HG02884 (cell line): ENCODE results near the gene MOB3B.

Experiments
- ATAC-seq: cut with Tn5 transposase; IDR thresholded peaks from one replicate; pipeline ENCODE4 v1.9.1; 2021; ENCODE audit warnings: mild to moderate bottlenecking, moderate library complexity; ENCODE audit not compliant: unreplicated experiment

MOB3B gene

GRCh38 chr9:27394826-27395201 lies 134.8 kb downstream of the MOB3B start:
- ATAC-seq, result no peak

- ATAC-seq, result no peak
These were observed 135.3 kb downstream of the MOB3B start for GRCh38 chr9:27394154-27394825.

DNA sequence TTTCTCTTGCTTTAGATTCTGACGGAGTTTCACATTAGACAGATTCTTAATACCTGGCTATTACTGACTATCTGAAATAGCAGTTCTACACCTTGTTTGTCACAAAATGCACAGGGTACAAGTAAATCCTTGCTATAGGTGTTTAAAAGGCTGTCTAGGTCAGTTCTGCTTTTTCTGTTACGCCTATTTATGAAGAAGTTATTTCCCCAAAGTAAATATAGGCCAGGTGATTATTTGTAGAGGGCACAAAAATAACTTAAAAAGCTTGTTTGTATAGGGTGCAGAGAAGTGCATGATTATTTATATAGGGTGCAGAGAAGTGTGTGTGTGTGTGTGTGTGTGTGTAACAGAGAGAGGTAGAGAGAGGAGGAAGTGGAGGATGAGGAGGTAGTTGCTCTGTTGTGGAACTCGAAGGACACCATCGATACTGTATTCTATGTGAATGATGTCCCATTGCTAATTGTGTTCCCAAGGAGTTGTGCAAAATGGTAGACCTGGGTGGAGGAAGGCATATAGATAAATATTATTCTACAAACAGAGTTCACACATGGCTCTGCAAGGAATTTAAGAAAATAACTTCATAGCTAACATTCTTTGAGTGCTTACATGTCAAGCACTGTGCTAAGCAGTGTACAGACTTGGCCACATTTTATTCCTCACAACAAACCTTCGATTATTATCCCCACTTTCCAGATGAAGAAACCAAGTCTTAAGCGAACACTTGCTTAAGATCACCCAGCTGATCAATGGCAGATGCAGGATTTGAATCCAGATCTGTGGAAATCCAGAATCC lies 136.4 kb downstream of the MOB3B start:
- no peak for ATAC-seq

DNA sequence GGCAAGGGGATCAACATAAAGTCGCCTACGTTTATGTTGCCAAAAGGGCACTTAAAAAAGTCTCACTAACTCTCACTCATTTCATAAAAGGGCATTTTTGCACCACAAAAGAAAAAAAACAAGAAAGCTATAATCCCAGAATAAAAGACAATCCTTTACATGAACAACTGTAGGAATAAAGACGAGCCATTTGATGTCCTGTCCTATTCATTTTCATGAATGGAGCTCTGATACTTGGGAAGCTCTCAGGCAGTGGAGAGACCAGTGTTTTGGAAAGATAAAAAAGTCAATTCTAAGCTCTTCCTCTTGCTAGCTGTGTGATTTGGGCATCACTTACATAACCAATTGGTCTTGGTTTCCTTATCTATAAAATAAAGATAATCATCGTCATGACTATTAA lies 137.2 kb downstream of the MOB3B start:
- no peak for ATAC-seq

DNA sequence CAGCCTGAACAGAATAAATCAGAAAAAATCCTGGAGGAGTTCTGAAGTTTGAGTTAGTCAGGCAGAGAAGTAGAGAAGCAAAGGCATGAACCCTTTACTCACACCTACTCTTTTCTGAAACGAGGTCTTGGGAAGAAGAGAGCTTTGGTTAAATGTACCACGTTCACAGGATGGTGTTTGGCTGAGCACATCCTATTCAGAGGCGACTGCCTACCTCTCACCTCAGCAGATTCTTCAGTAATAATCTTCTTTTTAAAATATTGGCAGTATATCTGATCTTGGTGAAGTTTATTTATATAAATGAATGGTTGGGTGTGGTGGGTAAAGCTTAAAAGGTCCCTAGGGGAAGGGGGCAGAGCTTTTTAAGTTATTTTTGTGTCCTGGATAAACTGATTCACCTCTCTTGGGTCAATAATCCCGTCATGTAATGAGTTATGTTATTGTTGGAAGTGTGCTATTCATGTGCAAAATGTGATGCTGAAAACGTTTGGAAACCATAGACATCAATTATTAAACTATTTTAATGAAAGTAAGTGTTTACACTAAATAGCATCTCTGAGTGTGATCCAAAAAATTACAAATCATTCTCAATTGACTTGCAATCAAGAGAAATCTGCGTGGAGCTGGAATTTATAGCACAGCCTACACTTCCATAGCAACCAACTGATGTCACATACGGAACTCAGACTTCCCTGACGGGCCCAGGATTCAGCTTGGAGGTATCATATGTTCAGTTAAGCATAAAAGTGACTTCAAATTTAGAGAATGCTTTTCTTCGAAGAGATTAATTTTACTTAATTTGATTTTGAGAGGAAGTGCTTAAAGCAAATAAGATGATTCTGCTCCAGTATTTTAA lies 138.3 kb downstream of the MOB3B start:
- ATAC-seq, result no peak

DNA sequence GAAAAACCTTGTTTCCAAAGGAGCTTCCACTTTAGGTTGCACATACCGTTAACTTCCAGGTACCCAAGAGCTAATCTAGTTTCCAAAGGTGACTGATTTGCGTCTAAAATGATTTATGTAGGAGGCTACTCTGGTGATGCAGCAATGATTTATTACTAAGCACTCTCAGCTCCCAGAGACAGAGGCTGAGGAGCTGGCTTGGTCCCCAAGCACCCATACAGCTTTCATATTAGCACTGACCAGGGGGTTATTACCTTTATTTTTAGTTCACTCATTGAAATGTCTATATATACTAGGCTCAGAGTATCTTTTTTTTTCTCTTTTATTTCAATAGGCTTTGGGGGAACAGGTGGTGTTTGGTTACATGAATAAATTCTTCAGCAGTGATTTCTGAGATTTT lies 141.5 kb downstream of the MOB3B start:
- no peak for ATAC-seq

- no peak for ATAC-seq
These were observed 141.9 kb downstream of the MOB3B start for GRCh38 chr9:27387722-27388121.

DNA sequence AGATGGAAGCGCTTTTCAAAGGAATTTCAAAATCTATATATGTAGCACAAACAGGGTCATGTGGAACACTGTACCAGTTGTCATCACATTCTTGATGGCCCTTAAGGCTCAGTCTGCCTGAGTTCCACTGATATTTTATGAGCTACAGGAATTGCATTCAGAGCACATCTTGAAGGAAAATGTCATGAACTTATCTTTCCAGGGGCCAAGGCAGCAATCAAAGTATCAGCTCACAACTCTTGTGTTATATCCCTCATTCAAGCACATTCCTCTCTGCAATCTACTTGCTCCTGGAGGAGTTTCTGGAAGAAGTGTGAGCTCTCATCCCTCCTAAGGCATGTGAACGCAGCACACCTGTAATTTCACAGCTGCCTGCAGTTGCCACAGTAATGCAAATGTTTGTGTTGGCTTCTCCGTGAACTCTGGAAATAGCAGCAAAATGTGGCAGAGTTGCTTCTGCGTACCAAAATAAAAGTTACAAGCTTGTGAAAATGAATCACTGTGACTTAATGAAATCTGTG lies 143.0 kb downstream of the MOB3B start:
- no peak for ATAC-seq

- no peak for ATAC-seq
These were observed 143.8 kb downstream of the MOB3B start for GRCh38 chr9:27385606-27386322.

DNA sequence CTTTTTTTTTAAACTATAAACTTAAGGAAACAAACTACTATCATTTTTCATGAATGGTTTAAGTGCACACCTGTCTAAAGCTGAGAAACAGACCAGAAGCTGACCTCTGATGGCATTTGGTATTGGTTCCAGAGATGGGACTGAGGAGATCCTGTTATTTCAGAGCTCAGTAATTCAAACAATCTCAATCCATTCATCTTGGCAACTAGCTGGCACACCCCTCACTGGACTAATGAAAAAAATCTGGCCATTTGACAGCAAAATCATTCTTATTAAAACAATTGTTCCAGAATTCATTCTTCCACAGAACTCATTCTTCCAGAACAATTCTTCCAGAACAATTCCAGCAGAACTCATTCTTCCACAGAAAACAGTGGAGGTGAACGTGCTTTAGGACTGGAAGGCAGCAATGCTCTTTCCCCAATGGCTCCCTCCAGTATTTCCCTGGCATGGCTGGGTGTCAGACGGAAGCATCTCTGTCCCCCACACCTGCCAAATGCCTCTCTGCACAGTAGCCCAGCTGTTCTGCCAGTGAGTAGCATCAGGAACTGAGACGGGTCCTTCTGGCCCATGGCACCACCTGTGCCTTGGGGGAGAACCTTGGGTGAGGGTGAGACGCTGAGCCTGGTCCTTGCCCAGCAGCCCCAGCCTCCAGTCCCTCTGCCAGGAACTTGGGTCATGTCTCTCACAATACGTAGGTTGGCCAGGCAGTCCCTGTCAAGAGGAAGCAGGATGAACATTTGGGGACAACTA lies 145.2 kb downstream of the MOB3B start:
- ATAC-seq, result no peak

DNA sequence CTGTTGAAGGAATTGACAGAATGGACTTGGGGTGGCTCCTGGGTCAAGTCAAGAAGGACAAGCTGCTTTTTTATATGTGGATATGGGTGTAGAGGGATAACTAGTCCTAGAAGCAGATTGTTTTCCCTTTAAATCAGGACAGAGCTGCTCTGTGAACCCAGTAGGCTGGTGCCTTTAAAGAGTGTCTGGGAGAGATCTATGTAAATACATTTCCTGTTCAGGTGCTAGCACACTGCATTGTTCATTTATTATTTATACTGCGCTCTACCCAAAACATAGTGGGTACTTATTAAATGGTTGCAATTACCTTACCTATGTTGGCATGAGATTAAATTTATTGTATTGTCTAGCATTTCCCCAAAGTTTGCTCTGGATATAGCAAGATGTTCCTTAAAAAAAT lies 146.1 kb downstream of the MOB3B start:
- ATAC-seq, result no peak

- ATAC-seq, result no peak
These were observed 146.6 kb downstream of the MOB3B start for GRCh38 chr9:27382975-27383374.

DNA sequence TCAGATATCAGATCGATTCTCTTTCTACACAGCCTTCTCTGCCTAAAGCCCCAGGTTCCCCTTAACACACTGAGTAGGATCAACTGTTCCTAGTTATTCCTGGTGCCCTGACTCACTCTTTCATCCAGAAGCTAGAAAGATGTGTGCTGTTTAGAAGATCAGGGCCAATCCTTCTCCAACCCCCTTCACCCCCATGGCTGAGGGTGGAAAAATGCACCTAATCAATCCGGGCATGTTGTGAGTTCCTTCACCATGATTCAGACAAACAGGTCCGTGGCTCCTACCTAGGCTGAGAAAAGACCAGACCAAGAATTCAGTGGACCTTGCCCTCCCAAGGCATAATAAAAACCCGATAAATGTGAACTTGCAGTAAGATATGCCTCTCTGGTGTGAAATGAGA lies 147.3 kb downstream of the MOB3B start:
- no peak for ATAC-seq

GRCh38 chr9:27379311-27380251 lies 150.0 kb downstream of the MOB3B start:
- ATAC-seq, result peak; percentile 20

- ATAC-seq, result peak; percentile 82
These were observed 151.7 kb downstream of the MOB3B start for GRCh38 chr9:27377811-27378456.

DNA sequence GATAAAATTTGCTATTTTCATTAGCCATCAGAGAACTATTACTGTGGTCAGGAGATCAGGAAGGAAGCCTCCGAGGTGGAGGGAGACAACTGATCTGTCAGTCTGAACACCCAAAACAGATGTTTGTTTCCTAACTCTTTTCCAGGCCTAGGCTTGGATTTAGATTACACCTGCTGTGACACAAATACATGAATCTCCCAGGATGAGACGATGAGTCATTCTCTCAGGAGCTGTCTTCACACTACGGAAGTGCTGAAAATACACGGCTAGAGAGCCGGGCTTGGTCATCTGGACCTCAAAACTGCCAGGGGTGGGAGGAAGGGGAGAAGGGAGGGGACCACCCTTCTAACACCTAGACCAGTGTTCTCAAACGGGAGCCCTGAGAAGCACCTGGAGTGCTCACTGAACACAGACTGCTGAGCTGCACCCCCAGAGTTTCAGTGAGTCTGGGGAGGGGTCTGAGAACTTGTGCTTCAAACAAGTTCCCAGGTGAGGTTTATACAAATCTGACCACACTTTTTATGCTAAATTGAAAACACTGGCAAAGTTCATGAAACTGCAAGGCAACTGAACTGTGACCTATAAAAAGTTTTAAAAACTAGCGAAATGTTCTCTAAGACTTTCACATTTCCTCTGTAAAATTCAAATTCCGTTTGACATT lies 152.3 kb downstream of the MOB3B start:
- peak; percentile 20 for ATAC-seq

- no peak for ATAC-seq
These were observed 155.8 kb downstream of the MOB3B start for GRCh38 chr9:27373851-27374250.

GRCh38 chr9:27372615-27373014 lies 157.0 kb downstream of the MOB3B start:
- no peak for ATAC-seq
